Putamen (tissue), 1 donor: ENCODE results near the gene NCKAP5.

Source experiments
- DNase-seq: peaks from one replicate; pipeline ENCODE4 v3.0.0-alpha.2; 2016; ENCODE audit warnings: low spot score

The NCKAP5 gene

DNA sequence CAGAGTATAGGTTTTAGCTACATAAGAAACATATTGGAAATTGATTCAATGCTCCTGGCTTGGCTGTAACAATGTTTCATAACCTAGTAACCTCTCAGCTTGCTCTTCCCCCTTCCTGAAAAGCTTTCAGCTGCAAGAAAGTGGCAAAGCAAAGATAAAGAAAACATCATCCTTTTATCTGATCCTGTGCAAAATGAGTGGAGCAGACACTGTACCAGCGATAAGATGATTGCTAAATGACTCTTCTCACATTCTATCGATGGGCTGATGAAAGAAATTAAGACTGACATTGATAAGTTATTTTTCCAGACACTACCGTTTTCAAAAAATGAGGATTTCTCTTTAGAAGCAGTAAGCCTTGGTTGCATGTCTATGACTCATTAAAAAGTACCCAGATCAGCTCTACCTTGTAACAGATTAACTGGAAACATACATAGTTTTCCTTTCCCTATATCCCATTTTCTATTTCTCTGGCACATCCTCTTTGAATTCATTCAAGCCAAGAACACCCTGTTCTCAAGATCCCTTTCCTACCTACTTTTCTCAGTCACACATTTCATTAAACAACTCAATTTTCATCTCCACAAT, 811.2 kb downstream of the NCKAP5 start:
- no peak for DNase-seq

- no peak for DNase-seq
Observed at GRCh38 chr2:132754867-132755472, 813.3 kb downstream of the NCKAP5 start.

DNA sequence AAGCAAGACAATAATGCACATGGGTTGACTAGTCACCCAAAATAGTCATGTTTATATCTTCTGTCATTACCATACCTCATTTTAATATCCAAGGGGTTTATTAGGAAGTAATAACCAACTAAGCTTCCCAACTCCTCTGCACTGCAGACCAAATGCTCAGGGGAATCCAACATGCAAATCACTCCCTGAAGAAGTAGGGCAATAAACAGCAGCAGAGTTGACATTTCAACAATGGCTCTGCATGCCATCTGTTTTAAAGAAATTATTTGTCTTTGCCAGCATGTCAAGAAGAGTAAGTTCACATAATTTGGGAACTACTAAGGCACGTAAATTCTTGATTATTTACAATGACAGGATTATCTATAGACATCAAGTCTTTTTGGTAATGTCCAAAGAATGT, 813.9 kb downstream of the NCKAP5 start:
- DNase-seq: no peak

DNA sequence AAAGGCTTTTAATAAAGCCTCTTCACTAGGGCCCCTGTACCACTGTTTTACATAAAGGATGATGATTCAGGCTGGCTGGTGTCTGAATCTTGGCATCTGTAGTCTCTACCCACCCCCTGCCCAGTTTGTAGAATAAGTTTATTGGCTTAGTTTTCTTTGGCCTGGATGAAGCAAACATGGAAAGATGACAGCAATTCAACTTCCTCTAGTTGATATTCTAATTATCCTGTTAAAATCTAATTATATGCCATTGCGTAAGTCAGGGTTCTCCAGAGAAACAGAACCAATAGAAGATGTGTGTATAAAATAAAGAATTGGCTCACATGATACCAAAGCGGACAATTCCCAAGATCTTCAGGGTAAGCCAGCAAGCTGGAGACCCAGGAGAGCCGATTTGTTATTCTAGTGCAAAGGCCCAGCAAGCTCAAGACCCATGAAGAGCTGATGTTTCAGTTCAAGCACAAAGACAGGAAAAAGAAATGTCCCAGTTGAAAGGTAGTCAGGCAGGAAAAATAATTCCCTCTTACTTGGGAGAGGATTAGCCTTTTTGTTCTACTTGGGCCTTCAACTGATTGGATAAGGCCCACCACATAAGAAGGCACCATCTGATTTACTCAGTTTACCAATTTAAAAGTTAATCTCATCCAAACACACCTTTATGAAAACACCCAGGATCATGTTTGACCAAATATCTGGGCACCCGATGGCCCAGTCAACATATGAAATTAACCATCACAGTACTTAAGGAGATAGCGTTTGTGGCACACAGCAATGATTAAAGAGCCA, 815.6 kb downstream of the NCKAP5 start:
- no peak for DNase-seq

DNA sequence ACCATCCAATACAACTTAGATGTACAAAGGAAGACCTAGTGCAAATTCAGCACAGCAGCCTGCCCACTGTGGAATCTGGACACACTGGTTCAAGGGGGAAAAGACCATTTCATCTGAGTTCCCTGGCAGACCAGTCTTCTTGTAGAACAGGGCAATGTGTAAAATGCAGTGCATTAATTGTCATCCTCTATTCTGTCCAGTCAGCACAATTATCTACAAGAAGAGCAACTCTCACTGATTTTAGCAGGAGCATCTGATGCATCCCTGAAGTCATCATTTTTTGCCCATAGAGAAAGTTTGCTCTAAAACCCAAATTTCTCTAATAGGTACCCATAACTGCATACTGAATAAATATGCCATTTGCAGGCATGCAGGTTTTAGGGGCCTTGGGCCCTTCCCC, 816.4 kb downstream of the NCKAP5 start:
- DNase-seq: no peak

DNA sequence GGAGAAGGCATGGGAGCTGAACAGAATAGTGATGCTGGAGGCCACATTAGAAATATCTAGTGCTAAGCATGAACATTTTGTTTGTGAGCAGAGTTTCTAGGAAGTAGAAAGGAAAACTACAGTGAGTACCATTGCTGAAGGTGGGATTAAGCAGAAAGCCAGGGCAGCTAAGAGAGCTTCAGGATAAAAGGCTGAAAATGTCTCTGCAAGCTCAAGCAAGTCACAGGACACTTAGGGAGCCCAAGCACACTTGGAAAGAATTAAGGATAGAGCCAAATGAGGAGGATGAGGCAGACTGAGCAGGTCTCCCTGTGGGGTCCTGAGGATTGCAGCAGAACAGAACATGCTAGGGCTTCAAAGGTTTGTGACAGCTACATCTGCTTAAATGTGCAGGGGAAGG, 817.7 kb downstream of the NCKAP5 start:
- DNase-seq: no peak

GRCh38 chr2:132747046-132747445, 821.2 kb downstream of the NCKAP5 start:
- no peak for DNase-seq

DNA sequence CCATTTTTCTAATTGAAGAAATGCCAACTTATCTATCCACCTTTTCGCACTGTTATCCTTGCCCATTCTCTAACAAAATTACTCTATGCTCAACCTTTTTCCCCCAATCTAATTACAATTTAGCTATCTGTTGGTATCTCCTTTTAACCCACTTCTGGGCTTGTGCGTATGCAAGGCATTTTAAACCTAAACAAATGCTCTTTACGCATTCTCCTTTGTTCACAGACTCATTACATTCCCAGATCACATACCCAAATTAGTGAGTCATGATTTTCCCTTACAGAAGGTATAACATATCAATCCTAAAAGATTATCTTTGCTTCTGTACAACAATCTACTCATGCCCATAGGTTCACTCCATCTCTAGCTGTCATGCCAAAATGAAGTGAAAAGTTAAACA, 826.5 kb downstream of the NCKAP5 start:
- no peak for DNase-seq

DNA sequence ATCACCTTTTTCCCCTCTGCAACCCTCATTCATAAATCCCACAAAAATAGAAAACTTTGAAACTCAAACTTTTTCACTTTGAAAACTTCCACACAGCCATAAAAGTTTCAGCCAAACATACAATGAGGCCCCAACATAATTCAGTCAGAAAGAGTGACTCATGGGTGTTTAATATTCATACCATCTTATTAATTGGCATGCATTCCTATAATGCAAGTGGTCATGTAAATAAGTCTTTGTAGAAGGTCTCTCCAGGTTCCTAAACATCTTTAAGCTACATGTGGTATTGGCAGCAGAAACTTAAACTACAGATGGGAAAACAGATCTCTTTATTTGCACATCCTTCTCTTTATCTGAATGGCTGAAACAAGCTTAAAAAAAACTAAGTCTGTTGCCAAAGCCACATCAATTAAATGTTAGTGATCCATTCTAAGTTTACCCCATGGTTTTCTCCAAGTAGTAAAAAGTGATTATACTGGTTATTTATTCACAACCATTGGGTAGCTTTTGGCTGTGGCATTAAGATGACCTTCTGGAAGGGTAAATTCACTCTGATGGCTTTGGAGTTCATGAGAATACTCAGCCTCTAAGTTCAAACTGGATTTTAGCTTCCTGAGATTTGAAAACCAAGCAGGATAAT, 828.1 kb downstream of the NCKAP5 start:
- DNase-seq: no peak

DNA sequence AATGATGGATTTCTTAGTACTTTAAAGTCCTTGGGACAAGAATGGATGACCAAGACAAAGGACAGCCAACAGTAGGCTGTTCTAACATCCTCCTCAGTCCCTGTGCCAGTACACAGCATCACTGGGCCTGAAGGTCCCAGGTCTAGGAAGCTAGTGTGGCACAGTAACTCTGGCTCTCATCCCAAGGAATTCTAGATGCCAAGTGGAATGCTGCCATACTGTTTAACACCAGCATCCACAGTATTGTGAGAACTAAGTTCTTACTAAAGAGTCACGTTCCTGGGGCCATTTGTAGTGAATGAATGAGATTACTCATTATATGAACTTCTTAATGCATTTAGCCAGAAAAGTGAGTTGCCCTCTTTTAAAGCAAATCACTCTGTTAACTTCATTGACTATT, 830.0 kb downstream of the NCKAP5 start:
- no peak for DNase-seq

GRCh38 chr2:132736059-132736458, 832.2 kb downstream of the NCKAP5 start:
- DNase-seq: no peak

DNA sequence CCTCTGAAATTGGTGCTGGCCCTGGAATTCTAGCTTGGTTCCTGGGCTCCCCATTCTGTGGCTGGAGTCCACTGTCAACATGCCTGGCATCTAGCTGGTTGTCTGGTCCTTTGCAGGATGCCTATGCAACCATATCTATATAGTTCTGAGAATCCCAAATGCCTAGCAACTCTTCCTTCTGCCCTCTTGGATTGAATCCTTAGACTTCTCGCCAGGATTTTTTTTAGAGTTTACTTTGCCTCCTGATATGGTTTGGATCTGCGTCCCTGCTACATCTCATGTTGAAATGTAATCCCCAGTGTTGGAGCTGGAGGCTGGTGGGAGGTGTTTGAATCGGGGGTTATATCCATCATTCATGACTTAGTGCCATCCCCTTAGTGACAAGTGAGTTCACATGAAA, 833.3 kb downstream of the NCKAP5 start:
- no peak for DNase-seq

DNA sequence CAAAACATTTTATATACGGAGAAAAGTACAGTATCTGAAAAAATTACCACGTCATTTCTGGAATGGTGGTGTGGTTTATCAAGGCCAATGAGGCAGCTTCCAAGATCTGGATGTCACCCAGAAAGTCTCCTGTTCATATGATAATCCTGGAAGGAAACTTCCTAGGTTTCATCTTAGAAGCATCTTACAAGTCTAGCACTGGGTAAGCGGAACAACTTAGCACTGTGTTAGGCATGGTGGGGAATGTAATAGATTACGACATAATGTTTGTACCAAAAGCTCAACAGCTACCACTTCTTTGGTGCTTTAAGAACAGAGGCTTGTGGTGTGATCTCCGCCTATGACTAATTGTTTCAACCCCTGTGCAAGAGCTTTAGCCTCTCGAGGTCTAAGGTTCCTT, 835.2 kb downstream of the NCKAP5 start:
- DNase-seq: no peak

GRCh38 chr2:132732694-132733093, 835.6 kb downstream of the NCKAP5 start:
- no peak for DNase-seq

- no peak for DNase-seq
Observed at GRCh38 chr2:132731441-132731840, 836.8 kb downstream of the NCKAP5 start.

DNA sequence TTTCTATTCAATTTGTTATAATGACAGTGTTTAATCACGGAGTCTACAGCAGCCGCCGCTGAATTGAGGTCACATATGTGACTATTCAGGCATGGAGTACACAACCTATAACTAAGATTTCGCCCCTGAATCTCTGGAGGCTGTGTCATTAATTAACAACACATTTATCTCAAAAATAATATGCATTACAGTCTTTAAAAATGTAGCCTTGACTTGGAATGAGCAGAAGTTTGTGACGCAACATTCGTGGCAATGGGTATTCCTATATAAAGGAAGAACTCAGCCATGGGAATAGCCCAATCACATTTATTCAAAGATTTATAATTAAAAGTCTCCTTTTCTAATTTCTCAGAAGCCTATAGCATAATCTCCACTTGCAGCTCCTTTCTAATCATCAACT, 837.7 kb downstream of the NCKAP5 start:
- no peak for DNase-seq

DNA sequence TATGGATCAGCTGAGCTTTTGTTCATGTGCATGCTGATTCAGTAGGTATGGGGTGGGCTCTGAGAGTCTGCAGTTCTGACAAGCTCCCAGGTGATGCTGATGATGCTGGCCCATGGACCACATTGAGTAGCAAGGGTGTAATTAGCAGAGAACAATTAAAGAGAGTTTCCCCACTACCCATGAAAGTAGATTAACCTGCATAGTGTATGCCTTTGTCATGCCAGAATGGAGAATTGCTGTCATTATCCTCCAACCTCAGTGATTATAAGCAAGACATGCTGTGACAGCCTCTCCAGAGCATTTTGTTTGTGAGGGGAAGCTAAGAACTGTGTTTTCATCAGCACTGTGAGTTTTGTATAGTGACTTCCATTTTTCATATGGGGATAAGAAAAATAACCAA, 838.7 kb downstream of the NCKAP5 start:
- DNase-seq: no peak

DNA sequence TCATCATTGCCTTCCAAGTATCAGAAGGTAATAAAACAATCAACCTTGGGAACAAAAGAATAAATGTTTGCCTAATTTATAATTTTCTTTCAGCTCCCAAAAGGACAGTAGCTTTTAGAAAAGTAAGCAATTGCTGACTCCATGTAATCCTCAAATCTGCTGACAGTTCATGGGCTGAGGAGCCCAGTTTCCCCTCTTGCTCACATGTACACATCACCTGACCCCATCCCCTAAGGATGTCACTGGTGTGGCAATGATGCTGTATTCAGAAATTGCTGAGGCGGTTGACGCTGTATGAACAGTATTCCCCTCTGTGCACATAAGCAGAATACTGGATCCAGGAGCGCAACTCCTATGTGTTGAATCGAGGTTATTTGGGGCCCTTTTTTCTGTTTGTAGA, 842.1 kb downstream of the NCKAP5 start:
- no peak for DNase-seq

GRCh38 chr2:132725748-132726147, 842.5 kb downstream of the NCKAP5 start:
- no peak for DNase-seq

DNA sequence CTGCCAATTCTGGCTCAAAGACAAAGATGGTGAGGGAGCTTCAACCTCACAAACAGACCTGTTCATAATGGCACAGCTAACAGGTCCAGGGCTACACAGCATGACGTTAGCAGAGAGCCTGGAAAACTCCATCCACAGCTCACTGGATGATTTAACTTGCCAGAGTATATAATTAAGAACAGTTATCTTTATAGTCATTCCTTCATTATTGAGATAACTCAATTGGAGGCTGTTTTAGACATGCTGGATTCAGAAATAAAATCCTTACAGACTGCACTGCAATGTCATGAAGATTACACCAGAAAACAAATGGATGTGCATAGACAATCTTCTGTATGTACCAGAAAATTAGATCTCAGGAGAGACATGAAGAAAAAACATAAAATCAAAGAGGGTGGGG, 843.1 kb downstream of the NCKAP5 start:
- no peak for DNase-seq

DNA sequence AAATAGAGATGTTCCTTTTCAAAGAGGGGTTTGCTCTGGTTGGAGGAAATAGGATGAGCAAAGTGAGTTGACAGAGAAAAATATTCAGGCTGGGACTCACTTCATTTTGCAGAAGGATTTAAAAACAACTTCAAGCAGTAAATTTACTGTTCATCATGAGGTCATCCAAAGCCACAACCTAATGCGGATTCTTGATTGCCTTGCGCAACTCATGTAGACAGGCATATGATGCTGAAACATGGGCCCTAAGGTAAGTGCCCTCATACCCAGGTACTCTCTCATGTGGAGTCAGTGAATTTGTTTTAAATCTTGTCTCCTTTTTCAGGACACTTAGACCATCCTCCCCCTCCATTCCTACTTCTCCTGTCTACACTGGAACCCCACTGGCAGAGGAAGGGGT, 846.3 kb downstream of the NCKAP5 start:
- no peak for DNase-seq

GRCh38 chr2:132720393-132720792, 847.9 kb downstream of the NCKAP5 start:
- no peak for DNase-seq

DNA sequence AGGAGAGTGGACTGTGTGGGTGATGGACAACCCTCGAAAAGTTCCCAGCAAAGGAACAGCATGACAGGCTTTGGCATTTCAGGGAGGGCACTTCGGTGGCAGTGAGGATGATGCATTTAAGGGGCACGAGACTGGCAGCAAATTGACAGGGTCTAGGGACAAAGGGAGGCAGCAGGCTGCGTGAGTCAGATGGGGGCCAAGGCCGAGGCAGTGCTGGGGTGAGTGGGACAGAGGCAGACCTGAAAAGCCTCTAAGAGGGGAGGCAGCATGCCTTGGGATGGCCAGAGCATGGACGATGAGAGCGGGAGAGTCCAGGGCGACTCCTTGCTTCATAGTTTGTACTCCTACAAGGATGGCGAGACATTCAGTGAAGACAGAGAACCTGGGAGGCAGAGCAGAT, 848.8 kb downstream of the NCKAP5 start:
- DNase-seq: no peak
